ENCODE data around the gene IL36G.

The IL36G gene

DNA sequence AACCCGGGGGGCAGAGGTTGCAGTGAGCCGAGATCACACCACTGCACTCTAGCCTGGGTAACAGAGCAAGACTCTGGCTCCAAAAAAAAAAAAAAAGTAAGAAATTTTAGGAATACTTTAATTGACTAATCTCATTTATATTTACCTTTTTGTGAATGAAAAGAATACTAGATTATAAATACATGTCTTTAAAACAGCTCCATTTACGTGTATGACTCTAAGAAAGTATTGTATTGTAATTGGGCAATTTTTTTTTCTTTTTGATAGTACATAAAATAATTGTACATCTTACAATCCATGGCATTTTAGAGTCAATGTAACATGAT lies 35.5 kb downstream of the IL36G start:
- no peak overlapping the region for H3K27ac ChIP-seq (ENCODE audit: low read depth in 2 of 2, low read length in 2 of 2)
- H3K4me3 ChIP-seq (ENCODE audit: low read length in 2 of 2): no peak overlapping the region
- no peak overlapping the region for H3K9ac ChIP-seq (ENCODE audit: low read depth in 1 of 2, low read length in 2 of 2)
- H3K4me1 ChIP-seq (ENCODE audit: control insufficient read depth in 2 of 2, insufficient read depth in 2 of 2, low read length in 2 of 2): no peaks in the 10 kb centered on the region
- H3K36me3 ChIP-seq (ENCODE audit: control insufficient read depth in 2 of 2, insufficient read depth in 2 of 2, low read length in 2 of 2): no peaks in the 10 kb centered on the region
- H3K9me3 ChIP-seq (ENCODE audit: control insufficient read depth in 2 of 2, low read length in 2 of 2): no peaks in the 10 kb centered on the region
- peaks cover 0 to 3% of the 10 kb centered on the region in 2 donors for H3K27me3 ChIP-seq (ENCODE audit: control insufficient read depth in 2 of 2, insufficient read depth in 2 of 2, low read length in 2 of 2)

DNA sequence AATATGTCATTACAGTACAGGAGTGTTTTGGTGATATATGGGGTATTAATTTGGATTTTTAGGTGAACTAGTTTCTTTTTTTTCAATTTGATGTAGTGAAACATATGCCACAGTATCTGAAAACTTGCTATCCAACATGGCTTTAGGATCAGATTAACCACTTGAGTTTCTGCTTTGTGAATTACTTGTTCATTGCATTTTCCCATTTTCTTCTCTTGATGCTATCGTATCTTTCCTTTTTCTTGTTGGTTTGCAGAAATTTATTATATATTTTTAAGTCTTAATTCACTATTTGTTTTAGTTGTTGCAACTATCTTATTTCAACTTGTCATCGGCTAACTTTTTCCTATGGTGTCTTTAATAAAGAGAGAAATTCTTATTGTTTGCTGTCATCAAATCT lies 36.3 kb downstream of the IL36G start:
- Histone ChIP-seq H3K36me3 (ENCODE audit: control insufficient read depth in 2 of 2, insufficient read depth in 2 of 2, low read length in 2 of 2) (no peaks in the 10 kb centered on the region), H3K4me1 (ENCODE audit: control insufficient read depth in 2 of 2, insufficient read depth in 2 of 2, low read length in 2 of 2) (no peaks in the 10 kb centered on the region), H3K4me3 (ENCODE audit: low read length in 2 of 2) (no peak overlapping the region), H3K9ac (ENCODE audit: low read depth in 1 of 2, low read length in 2 of 2) (no peak overlapping the region), H3K27ac (ENCODE audit: low read depth in 2 of 2, low read length in 2 of 2) (no peak overlapping the region), H3K9me3 (ENCODE audit: control insufficient read depth in 2 of 2, low read length in 2 of 2) (no peaks in the 10 kb centered on the region), H3K27me3 (ENCODE audit: control insufficient read depth in 2 of 2, insufficient read depth in 2 of 2, low read length in 2 of 2) (peaks cover 0 to 3% of the 10 kb centered on the region in 2 donors)

DNA sequence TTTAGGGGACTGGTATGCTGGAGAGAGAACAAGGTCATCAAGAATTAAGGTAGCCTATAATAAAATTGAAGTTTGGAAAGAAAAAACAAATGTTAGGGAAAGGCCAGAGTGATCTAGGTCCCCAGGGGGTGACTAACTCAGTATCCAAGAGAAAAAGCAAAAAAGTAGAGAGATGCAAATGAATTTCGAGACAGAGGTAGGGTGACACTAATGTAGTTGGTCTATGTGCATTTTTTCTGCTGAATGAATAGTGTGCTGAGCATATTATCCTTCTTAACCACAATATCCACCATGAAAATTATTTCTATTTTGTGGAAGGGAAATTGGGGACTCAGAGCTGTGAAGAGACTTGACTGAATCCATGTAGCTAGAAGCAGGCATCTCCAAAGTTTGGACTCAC lies 37.2 kb downstream of the IL36G start:
- Histone ChIP-seq H3K4me1 (ENCODE audit: control insufficient read depth in 2 of 2, insufficient read depth in 2 of 2, low read length in 2 of 2) (no peaks in the 10 kb centered on the region), H3K4me3 (ENCODE audit: low read length in 2 of 2) (no peak overlapping the region), H3K9ac (ENCODE audit: low read depth in 1 of 2, low read length in 2 of 2) (no peak overlapping the region), H3K27ac (ENCODE audit: low read depth in 2 of 2, low read length in 2 of 2) (no peak overlapping the region), H3K27me3 (ENCODE audit: control insufficient read depth in 2 of 2, insufficient read depth in 2 of 2, low read length in 2 of 2) (peaks cover 0 to 3% of the 10 kb centered on the region in 2 donors), H3K9me3 (ENCODE audit: control insufficient read depth in 2 of 2, low read length in 2 of 2) (no peaks in the 10 kb centered on the region), H3K36me3 (ENCODE audit: control insufficient read depth in 2 of 2, insufficient read depth in 2 of 2, low read length in 2 of 2) (no peaks in the 10 kb centered on the region)

DNA sequence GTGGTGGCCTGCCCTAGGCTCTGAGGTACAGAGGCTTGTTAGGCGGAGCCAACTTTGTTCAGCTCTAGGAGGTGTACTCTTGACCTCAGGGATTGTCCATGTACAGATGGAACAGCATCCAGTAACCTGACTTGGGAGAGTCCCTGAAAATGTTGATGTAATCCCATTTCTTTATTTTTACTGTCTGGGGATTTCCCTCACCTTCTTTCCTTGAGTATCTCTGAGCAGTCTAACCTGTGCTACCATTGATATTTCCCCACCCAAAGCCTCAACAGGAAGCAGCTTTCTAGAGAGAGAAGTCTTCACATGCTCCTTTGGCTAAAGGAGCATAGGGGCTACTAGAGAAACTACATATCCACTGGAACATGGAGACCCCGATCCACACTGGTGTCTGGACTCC lies 37.8 kb downstream of the IL36G start:
- peaks cover 0 to 3% of the 10 kb centered on the region in 2 donors for H3K27me3 ChIP-seq (ENCODE audit: control insufficient read depth in 2 of 2, insufficient read depth in 2 of 2, low read length in 2 of 2)
- no peak overlapping the region for H3K4me3 ChIP-seq (ENCODE audit: low read length in 2 of 2)
- no peaks in the 10 kb centered on the region for H3K9me3 ChIP-seq (ENCODE audit: control insufficient read depth in 2 of 2, low read length in 2 of 2)
- H3K4me1 ChIP-seq (ENCODE audit: control insufficient read depth in 2 of 2, insufficient read depth in 2 of 2, low read length in 2 of 2): no peaks in the 10 kb centered on the region
- H3K36me3 ChIP-seq (ENCODE audit: control insufficient read depth in 2 of 2, insufficient read depth in 2 of 2, low read length in 2 of 2): no peaks in the 10 kb centered on the region
- no peak overlapping the region for H3K27ac ChIP-seq (ENCODE audit: low read depth in 2 of 2, low read length in 2 of 2)
- H3K9ac ChIP-seq (ENCODE audit: low read depth in 1 of 2, low read length in 2 of 2): no peak overlapping the region

DNA sequence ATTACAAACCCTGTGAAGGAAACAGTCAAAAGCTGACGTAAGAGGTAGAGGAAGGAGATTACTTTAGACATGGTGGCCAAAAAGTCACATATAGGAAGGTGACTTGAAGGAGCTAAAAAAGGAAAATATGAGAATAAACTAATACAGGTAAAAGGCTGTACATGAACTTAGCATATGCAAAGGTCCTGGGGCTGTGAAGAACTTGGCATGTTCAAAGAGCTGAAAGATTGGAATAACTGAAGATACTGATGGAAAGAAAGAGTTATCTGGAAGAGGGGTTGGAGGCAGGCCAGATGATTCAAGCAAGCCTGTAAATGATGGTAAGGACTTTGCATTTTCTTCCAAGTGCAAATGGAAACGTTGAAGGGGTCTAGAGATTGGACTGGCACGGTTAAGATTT lies 40.7 kb downstream of the IL36G start:
- Histone ChIP-seq H3K4me1 (ENCODE audit: control insufficient read depth in 2 of 2, insufficient read depth in 2 of 2, low read length in 2 of 2) (no peaks in the 10 kb centered on the region), H3K9ac (ENCODE audit: low read depth in 1 of 2, low read length in 2 of 2) (no peak overlapping the region), H3K27me3 (ENCODE audit: control insufficient read depth in 2 of 2, insufficient read depth in 2 of 2, low read length in 2 of 2) (no peaks in the 10 kb centered on the region), H3K4me3 (ENCODE audit: low read length in 2 of 2) (no peak overlapping the region), H3K27ac (ENCODE audit: low read depth in 2 of 2, low read length in 2 of 2) (no peak overlapping the region), H3K36me3 (ENCODE audit: control insufficient read depth in 2 of 2, insufficient read depth in 2 of 2, low read length in 2 of 2) (no peaks in the 10 kb centered on the region), H3K9me3 (ENCODE audit: control insufficient read depth in 2 of 2, low read length in 2 of 2) (no peaks in the 10 kb centered on the region)

GRCh38 chr2:113021312-113021711 lies 43.5 kb downstream of the IL36G start:
- Histone ChIP-seq H3K4me3 (ENCODE audit: low read length in 2 of 2) (no peak overlapping the region), H3K36me3 (ENCODE audit: control insufficient read depth in 2 of 2, insufficient read depth in 2 of 2, low read length in 2 of 2) (no peaks in the 10 kb centered on the region), H3K27me3 (ENCODE audit: control insufficient read depth in 2 of 2, insufficient read depth in 2 of 2, low read length in 2 of 2) (peaks cover 0 to 4% of the 10 kb centered on the region in 2 donors), H3K9me3 (ENCODE audit: control insufficient read depth in 2 of 2, low read length in 2 of 2) (no peaks in the 10 kb centered on the region), H3K4me1 (ENCODE audit: control insufficient read depth in 2 of 2, insufficient read depth in 2 of 2, low read length in 2 of 2) (no peaks in the 10 kb centered on the region), H3K27ac (ENCODE audit: low read depth in 2 of 2, low read length in 2 of 2) (no peak overlapping the region), H3K9ac (ENCODE audit: low read depth in 1 of 2, low read length in 2 of 2) (no peak overlapping the region)

GRCh38 chr2:113024764-113025163 lies 47.0 kb downstream of the IL36G start:
- H3K36me3 ChIP-seq (ENCODE audit: control insufficient read depth in 2 of 2, insufficient read depth in 2 of 2, low read length in 2 of 2): no peaks in the 10 kb centered on the region
- H3K9me3 ChIP-seq (ENCODE audit: control insufficient read depth in 2 of 2, low read length in 2 of 2): no peaks in the 10 kb centered on the region
- H3K27me3 ChIP-seq (ENCODE audit: control insufficient read depth in 2 of 2, insufficient read depth in 2 of 2, low read length in 2 of 2): peaks cover 7 to 9% of the 10 kb centered on the region in 2 donors
- no peak overlapping the region for H3K4me3 ChIP-seq (ENCODE audit: low read length in 2 of 2)
- H3K4me1 ChIP-seq (ENCODE audit: control insufficient read depth in 2 of 2, insufficient read depth in 2 of 2, low read length in 2 of 2): no peaks in the 10 kb centered on the region
- H3K9ac ChIP-seq (ENCODE audit: low read depth in 1 of 2, low read length in 2 of 2): no peak overlapping the region
- H3K27ac ChIP-seq (ENCODE audit: low read depth in 2 of 2, low read length in 2 of 2): no peak overlapping the region

DNA sequence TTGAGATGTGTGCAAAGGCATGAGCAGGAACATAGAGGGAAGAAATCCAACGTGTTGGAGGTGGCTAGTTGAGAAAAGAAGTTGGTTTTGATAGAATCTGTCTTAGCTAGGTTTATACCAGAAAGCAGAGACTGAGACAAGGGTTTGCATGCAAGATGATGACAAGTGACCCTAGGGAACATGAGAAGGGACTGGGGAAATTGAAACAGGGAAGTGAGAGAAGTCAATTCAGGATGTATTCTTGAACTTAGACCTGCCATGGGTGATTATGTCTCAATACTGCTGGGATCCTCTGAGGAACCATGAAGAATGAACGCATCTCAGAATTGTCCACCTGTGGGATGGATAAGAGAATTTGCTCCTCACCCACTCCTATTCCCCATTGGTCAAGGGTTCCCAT lies 47.9 kb downstream of the IL36G start:
- Histone ChIP-seq H3K36me3 (ENCODE audit: control insufficient read depth in 2 of 2, insufficient read depth in 2 of 2, low read length in 2 of 2) (no peaks in the 10 kb centered on the region), H3K27ac (ENCODE audit: low read depth in 2 of 2, low read length in 2 of 2) (no peak overlapping the region), H3K4me1 (ENCODE audit: control insufficient read depth in 2 of 2, insufficient read depth in 2 of 2, low read length in 2 of 2) (no peaks in the 10 kb centered on the region), H3K27me3 (ENCODE audit: control insufficient read depth in 2 of 2, insufficient read depth in 2 of 2, low read length in 2 of 2) (peaks cover 7 to 9% of the 10 kb centered on the region in 2 donors), H3K9ac (ENCODE audit: low read depth in 1 of 2, low read length in 2 of 2) (no peak overlapping the region), H3K4me3 (ENCODE audit: low read length in 2 of 2) (no peak overlapping the region), H3K9me3 (ENCODE audit: control insufficient read depth in 2 of 2, low read length in 2 of 2) (no peaks in the 10 kb centered on the region)

DNA sequence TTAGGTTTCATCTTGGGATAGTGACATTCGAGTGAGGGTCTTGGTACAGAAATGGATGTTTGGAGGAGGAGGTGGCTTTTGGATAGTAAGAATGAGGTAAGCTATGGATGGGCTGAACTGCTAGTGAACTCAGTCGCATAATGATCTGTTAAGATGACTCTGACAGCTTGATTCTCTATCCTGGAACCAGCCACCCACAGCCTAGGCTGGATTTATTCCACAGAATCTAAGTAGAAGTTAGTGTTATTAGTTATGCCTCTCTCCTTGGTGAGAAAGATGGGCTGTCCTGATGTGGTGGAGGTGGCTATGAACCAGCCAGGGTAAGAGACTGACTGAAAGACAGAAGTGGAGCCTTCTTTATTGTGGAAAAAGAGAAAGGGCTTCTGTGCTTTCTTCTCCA lies 49.9 kb downstream of the IL36G start:
- no peak overlapping the region for H3K4me3 ChIP-seq (ENCODE audit: low read length in 2 of 2)
- no peak overlapping the region for H3K27ac ChIP-seq (ENCODE audit: low read depth in 2 of 2, low read length in 2 of 2)
- no peaks in the 10 kb centered on the region for H3K36me3 ChIP-seq (ENCODE audit: control insufficient read depth in 2 of 2, insufficient read depth in 2 of 2, low read length in 2 of 2)
- no peak overlapping the region for H3K9ac ChIP-seq (ENCODE audit: low read depth in 1 of 2, low read length in 2 of 2)
- no peaks in the 10 kb centered on the region for H3K9me3 ChIP-seq (ENCODE audit: control insufficient read depth in 2 of 2, low read length in 2 of 2)
- no peaks in the 10 kb centered on the region for H3K4me1 ChIP-seq (ENCODE audit: control insufficient read depth in 2 of 2, insufficient read depth in 2 of 2, low read length in 2 of 2)
- H3K27me3 ChIP-seq (ENCODE audit: control insufficient read depth in 2 of 2, insufficient read depth in 2 of 2, low read length in 2 of 2): peaks cover 7 to 9% of the 10 kb centered on the region in 2 donors

DNA sequence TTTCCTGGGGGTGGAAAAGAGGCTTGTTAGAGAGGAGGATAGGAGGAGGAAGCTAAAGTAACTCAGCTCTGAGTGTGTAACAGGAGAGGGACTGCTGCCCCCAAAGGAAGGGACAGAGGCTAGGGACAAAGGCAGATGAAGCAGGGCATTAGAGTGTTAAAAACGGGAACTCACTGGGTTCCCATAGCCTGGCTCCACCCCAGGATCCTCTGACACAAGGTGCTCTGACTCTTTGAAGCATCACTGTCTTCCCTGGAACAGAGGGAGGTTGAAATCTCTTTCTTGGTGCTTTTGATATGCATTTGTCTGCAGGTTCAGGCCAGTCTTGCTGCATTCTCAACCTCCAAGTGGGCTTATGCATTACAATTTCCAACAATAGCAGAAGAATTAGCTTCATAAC lies 50.3 kb downstream of the IL36G start:
- Histone ChIP-seq H3K27me3 (ENCODE audit: control insufficient read depth in 2 of 2, insufficient read depth in 2 of 2, low read length in 2 of 2) (peaks cover 7 to 9% of the 10 kb centered on the region in 2 donors), H3K9me3 (ENCODE audit: control insufficient read depth in 2 of 2, low read length in 2 of 2) (no peaks in the 10 kb centered on the region), H3K36me3 (ENCODE audit: control insufficient read depth in 2 of 2, insufficient read depth in 2 of 2, low read length in 2 of 2) (no peaks in the 10 kb centered on the region), H3K4me3 (ENCODE audit: low read length in 2 of 2) (no peak overlapping the region), H3K27ac (ENCODE audit: low read depth in 2 of 2, low read length in 2 of 2) (no peak overlapping the region), H3K9ac (ENCODE audit: low read depth in 1 of 2, low read length in 2 of 2) (no peak overlapping the region), H3K4me1 (ENCODE audit: control insufficient read depth in 2 of 2, insufficient read depth in 2 of 2, low read length in 2 of 2) (no peaks in the 10 kb centered on the region)

DNA sequence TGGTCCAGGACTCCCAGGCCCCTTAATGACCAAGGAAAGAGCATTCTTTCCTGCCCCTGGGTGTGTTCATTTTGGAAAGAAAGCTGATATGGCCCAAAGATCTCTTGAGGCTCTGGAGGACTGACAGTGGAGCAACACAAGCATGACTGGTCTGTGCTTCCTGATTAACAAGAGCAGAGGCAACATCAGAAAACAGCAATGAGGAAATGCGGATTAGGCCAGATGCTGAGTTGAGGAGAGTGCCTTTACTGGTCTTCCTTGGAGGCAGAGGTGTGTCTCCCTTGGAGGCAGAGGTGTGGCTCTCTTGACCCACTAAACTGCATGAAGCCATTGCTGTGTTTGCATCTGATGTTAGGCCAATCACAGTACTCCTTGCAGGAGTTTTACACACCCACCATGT lies 54.9 kb downstream of the IL36G start:
- H3K9ac ChIP-seq (ENCODE audit: low read depth in 1 of 2, low read length in 2 of 2): no peak overlapping the region
- H3K9me3 ChIP-seq (ENCODE audit: control insufficient read depth in 2 of 2, low read length in 2 of 2): no peaks in the 10 kb centered on the region
- no peak overlapping the region for H3K27ac ChIP-seq (ENCODE audit: low read depth in 2 of 2, low read length in 2 of 2)
- H3K4me3 ChIP-seq (ENCODE audit: low read length in 2 of 2): no peak overlapping the region
- no peaks in the 10 kb centered on the region for H3K4me1 ChIP-seq (ENCODE audit: control insufficient read depth in 2 of 2, insufficient read depth in 2 of 2, low read length in 2 of 2)
- no peaks in the 10 kb centered on the region for H3K36me3 ChIP-seq (ENCODE audit: control insufficient read depth in 2 of 2, insufficient read depth in 2 of 2, low read length in 2 of 2)
- H3K27me3 ChIP-seq (ENCODE audit: control insufficient read depth in 2 of 2, insufficient read depth in 2 of 2, low read length in 2 of 2): peaks cover 0 to 5% of the 10 kb centered on the region in 2 donors

All from mucosa of rectum (tissue), 2 donors.